Measurements from ENCODE around the gene SLC13A5.
"Not testable (repeated sequence)": the region's sequence is repeated elsewhere in the genome, so short reads cannot be mapped to it uniquely, and the experiment has no call there.

The SLC13A5 gene

DNA sequence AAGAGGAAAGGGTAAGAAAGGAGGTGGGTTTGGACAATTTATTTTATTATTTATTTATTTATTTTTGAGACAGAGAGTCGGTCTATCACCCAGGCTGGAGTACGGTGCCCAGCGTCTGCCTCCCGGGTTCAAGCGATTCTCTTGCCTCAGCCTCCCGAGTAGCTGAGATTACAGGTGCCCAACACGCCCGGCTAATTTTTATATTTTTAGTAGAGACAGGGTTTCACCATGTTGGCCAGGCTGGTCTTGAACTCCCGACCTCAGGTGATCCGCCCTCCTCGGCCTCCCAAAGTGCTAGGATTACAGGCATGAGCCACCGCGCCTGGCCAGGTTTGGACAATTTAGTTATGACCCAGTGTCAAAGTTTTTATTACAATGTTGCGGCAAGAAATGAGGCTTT lies 50.0 kb downstream of the SLC13A5 start:
- not testable (repeated sequence) for DNase-seq (ENCODE audit: low read depth in 2 of 2)

DNA sequence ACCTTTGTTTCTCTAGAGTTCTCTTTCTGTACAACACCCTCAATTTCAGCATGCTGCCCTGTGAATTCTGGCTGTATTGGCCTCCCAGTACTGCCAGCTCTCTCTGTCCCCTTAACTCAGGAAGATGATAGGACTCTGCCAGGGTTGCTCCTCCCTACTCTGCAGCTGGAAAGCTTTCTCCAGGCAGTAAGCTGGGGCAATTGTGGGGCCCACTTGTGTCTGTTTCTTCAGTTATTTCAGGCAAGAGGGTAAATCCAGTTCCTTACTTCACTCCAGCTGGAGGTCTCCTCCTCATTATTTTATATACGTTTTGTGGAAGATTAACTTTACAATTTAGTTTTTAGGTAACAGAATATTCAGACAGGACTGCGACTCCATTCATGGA lies 51.7 kb downstream of the SLC13A5 start:
- no peak for DNase-seq (ENCODE audit: low read depth in 2 of 2)

DNA sequence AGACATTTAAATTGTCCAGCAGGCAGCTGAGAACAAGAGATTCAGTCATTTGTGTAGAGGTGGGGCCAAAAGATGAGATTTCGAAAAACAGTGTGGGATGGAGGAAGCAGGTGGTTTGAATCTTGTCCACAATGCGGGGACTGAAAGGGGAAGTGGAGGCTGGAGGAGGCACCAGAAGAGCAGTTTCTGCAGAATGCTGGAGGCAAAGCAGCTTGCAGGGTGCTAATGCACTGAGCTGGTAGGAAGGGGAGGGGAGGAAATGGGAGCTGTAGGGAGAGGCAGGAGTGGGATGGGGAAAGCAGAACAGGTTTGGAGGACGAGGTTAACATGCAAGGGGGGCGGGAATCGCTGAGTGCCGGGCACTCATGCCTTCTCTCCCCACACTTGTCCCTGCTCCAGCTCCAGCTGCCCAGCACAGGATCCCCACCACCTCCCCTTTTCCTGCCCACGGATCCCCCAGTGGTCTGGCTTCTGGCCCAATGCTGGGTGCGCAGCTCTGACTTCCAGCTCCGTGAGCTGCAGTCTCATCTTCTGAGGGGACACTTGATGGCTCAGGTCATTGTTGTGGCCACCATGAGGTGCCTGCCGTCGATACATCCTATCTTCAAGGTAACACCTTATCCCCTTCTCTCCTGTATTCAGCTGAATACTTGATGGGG lies 52.2 kb downstream of the SLC13A5 start:
- DNase-seq (ENCODE audit: low read depth in 2 of 2): no peak

DNA sequence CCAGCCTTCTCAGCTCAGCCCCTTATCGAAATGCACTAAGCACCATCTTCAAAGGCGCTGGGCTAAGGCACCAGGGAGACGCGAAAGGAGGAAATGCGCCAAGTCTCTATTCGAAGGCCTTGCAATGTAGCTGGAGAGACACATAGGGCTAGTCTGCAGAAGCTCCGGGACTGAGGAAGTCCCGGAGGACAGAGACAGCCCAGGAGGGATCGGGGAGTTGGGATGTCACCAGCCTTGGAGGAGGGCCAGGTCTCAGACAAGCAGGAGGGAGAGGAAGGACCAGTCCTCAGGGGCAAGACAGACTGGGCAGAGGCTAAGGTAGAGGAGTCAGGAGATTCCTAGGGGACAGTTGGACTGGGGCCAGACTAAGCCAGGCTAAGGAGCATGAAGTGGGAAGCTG lies 53.1 kb downstream of the SLC13A5 start:
- no peak for DNase-seq (ENCODE audit: low read depth in 2 of 2)

DNA sequence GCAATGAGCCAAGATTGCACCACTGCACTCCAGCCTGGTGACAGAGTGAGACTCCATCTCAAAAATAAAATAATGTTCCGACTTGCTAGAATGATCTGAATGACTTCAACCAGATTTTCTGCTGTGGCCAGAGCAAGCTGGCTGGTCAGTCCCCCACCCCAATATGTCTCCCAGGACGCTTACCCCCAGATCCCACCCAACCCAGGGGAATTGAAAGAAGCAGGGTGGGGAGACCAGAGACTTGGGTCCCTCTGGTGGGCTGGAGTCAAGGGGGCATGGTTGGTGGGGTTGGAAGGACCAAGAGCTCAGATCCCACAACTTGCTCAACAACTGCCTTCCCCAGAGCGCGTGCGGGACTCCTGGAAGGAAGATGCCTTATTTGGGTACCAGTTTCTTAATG lies 54.8 kb downstream of the SLC13A5 start:
- DNase-seq (ENCODE audit: low read depth in 2 of 2): not testable (repeated sequence)

DNA sequence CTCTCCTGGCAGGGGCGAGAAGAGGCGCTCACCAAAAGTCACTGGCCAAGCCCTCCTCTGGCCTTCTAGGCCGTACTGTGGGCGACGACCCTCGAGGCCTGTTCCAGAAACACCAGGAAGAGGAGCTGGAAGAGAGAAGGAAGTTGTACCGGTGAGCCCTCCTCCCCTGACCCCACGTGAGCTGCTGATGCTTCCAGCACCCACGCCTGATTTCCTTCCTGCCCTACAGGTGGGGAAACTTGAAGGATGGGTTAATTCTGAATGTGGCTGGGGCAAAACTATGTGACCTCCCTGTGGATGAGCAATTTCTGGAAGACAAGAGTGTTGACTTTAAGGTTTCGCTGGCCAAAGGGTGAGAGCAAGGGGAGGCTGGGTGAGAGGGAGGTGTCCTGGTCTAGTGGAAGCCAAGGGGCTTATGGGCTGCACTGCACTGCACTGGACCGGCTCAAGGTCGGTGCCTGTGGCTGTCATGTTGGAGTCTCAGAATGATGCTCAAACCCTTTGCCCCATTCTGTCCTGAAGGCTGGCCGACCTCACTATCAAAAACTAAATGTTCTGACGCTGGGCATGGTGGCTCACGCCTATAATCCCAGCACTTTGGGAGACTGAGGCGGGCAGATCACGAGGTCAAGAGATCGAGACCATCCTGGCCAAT lies 55.4 kb downstream of the SLC13A5 start:
- no peak for DNase-seq (ENCODE audit: low read depth in 2 of 2)

DNA sequence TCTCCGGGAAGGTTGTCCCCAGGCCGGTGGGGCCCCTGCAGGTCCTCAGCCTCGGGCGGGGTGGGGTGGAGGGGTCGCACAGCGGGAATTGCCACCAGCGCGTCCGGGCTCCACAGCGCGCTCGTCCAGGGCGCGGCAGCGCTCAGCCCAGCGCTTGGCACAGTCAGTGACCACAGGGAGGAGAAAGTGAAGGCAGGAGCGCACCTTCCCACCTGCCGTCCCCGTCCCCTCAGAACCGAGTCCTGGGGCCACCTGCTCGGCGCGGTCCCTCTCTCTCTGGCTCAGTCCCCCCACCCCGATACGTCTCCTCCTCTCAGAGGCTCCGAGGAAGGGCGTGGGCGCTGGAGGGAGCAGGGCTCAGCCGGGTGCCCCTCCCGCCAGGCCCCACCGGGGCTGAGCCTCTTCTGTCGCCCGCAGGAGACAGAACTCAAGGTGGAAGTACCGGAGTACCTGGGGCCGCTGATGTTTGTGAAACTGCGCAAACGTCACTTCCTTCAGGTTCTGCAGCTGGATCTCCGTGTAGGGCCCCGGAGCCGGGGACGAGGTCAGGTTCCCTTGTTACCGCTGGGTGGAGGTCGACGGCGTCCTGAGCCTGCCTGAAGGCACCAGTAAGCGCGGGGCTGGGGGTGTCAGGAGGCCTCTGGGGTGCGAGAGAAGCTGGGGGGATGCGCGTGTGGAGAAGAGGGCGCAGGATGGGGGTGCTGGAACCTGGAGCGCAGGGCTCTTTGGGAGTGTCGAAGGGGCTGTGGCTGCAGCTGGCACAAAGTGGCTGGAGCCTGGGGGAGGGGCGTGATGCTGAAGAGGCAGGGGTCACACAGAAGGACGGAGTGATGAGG lies 56.2 kb downstream of the SLC13A5 start:
- peak in 1 of 2 donors; percentile 45 for DNase-seq (ENCODE audit: low read depth in 2 of 2)

DNA sequence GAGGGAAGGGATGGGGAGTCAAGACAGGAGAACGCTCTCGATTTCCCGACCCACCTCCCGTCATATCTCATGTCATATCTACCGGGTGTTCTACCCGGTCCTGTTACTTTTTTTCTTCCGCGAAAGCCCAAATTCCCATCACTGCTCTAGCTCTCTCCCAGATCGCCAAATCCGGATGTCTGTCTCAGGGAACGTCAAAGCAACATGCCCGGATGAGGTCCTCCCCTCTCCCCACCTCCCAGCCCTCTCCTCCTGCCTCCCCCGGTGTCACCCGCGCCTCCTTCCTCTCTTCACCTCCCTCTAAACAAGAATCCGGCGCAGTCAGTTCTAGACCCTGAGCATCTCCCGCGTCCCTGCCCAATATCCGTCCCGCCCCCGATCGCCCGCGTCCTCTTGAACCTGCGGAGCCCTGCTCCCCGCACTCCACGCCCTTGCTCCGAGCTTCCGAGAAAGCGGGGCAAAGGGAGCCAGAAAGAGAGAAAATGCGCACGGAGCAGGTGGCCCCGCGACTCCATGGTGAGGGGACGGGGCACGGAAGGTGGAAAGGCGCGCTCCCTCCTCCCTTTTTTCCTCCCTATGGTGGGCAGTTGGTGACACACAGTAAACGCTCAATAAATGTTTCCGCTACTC lies 57.3 kb downstream of the SLC13A5 start:
- not testable (repeated sequence) for DNase-seq (ENCODE audit: low read depth in 2 of 2)

DNA sequence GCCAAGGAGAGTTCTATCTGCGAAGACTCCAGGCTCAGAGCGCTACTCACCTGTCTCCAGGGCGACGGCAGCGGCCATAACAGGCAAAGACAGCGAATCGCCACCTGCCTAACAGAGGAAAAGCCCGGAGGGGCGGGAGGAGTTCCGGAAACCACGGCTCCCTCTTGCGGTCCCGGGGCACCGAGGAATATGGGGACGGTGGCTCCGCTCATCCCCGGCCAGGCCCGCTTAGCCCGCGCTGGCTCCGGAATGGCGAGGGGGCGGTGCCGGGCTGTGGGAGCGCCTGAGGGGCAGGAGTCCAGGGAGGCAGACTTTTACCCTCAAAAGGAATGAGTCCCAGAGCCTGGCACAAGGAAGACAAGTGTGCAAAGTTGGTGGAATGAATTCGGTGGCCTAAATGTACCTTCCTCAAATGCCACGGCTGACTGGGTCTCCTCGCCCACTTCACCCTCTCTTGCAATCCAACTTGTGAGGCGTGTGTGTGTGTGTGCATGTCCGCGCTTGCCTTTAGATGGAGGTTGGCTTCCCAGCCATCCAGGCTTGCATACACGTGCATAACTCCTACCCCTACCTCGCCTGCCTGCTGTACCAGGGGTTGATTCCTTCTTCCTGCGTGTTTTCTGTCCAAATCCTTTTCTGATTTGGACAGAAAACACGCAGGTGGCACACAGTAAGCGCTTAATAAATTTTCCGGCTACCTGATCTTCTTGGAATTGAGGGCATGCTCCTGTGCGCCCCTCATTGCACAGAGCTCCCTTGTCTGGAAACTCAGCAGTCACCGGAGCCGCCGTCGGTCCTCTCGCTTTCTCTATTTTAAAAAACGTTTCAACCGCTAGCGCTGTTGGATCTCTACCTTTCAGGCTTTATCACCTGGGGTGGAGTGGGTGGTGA lies 58.1 kb downstream of the SLC13A5 start:
- no peak for DNase-seq (ENCODE audit: low read depth in 2 of 2)

DNA sequence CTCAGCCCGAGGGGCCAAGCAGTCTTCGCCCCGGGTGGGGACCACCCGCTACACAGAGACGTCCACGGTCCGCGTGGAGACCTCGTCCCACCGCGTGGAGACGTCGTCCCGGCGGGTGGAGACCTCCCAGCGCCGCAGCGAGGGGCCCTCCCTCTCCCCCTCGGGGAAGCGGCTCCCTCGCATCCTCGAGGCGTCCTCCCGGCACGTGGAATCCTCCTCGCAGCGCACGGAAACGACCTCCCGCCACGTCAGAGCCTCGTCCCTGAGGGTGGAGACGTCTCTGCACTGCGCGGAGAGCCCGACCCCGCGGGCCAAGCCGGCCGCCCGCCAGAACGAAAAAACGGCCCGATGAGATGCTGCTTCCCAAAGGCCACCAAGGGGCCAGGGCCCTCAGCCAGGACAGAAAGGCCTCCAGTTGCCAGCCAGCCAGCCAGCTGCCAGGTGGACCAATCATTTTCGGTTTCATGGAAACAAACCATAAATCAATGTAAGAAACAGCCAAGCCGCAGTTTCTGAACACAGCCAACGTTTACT lies 61.2 kb downstream of the SLC13A5 start:
- no peak for DNase-seq (ENCODE audit: low read depth in 2 of 2)

DNA sequence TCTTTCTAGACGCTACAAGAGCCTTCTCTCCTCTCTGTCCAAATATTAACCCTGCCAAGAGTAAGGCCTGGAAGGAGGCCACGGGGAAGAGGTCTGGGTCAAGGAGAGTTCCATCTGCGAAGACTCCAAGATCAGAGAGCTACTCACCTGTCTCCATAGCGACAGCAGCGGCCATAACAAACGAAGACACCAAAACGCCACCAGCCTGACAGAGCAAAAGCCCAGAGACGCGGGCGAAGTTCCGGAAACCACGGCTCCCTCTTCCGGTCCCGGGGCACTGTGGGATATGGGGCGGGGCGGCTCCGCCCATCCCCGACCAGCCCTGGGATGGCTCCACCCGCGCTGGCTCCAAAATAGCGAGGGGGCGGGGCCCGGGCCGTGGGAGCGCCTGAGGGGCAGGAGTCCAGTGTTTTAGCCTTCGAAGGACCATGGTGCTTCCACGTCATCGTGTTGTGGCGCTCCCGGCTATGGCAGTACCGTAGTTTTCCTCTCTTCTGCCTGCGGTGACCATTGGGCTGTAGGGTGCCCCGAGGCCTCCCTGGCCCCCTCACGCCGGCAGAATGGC lies 61.7 kb downstream of the SLC13A5 start, which contains the start of the genes C17orf100 and MED31:
Gene C17orf100, plus strand, starts transcription at position 409 of the 565 bp plus-strand sequence. Its CDS starts 152 bp downstream, at position 561.
Gene MED31, minus strand, starts transcription at position 252 of the 565 bp plus-strand sequence. Its CDS starts 77 bp downstream, at position 175.
- peak; percentile 90 to 92 for DNase-seq (ENCODE audit: low read depth in 2 of 2)

DNA sequence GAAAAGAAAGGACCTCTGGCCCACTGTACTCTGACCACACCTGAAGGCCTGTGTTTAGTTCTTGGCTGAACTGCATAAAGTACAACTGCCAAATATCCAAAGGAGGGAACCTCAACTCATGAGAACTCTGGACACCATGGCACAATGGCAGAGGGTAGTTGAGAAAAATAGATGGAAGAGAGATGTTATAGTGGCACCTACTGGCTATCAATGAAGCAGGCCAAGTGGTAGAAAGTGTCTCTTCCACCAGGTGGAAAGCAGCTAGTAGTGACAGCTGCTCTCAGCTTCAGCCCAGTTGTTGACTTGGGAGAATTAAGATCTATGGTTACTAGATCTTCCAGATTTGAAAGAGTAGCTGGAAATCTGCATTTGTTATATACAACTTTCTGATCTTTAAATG lies 65.0 kb downstream of the SLC13A5 start:
- no peak for DNase-seq (ENCODE audit: low read depth in 2 of 2)

DNA sequence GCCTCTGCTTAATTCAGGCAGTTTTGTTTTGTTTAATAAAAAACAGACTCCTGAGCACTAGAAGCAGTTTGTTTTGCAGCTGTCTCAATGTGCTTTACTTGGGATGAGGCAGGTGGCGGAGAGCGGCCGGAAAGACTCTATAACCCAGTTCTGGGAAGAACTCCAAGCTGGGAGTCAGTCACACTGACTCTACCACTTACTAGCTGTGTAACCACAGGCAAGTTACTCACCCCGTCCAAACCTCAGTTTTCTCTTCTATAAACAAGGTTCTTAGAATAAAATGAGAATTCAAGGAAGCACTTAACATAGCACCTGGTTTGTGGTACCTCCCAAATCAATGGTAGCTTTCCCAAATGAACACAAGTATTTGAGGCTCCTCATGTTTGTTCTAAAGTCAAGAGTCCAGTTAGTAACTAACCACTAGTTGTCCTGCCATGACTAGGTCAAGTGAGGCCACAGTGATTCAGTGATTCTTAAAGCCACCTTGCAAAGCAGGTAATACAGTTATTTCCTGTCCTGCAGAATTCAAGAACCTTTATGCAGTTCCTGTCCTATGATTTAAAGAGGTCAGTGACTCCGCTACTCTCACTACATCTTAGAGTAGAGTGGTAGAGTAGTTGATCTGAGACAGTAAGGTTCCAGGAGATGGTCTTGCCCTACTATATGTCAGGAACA lies 69.6 kb downstream of the SLC13A5 start:
- no peak for DNase-seq (ENCODE audit: low read depth in 2 of 2)

DNA sequence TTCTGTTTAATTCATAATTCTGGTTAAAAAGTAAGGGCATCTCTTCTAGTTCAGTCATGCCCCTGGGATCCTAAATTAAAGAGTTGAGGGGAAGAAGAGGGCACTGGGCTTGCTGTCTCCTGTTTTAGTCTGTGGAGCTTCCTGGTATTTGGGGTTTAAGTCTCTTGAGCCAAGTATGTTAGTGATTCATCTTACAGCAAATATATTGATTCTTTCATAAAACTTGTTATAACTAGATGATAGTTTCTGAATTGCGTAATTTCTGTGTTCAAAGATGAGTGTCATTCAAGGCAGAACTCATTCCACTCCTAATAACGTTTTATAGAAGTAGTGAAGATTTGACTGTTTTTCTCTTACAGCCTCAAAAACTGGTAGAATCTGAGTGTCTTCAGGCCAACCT lies 70.6 kb downstream of the SLC13A5 start:
- DNase-seq (ENCODE audit: low read depth in 2 of 2): no peak

DNA sequence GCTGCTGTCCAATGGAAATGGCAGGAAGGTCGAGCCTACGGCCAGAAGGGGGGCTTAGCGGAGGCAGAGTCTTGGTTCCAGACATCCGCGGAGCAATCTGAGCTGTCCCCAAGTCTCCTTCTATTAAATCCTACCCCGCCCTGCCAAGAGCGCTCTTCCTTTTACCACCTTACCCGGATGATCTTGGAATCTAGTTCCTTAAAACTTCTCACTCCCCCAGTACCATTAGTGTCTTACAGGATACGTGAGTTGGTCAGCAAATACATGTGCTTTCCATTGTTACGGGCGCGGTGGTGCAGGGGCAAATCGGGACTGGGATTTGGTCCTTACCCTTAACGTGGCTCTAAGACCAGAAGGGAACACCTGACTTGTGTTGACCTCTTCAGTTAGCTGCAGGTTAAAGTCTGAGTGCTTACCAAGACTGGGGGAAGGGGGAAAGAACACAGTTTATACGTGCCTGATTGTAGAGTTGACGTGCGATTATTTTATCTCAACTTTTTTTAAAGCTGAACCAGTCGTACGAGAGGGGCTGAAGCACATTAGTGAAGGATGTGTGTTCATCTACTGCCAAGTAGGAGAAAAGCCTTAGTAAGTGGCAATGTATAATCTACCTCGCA lies 71.8 kb downstream of the SLC13A5 start:
- DNase-seq (ENCODE audit: low read depth in 2 of 2): no peak

DNA sequence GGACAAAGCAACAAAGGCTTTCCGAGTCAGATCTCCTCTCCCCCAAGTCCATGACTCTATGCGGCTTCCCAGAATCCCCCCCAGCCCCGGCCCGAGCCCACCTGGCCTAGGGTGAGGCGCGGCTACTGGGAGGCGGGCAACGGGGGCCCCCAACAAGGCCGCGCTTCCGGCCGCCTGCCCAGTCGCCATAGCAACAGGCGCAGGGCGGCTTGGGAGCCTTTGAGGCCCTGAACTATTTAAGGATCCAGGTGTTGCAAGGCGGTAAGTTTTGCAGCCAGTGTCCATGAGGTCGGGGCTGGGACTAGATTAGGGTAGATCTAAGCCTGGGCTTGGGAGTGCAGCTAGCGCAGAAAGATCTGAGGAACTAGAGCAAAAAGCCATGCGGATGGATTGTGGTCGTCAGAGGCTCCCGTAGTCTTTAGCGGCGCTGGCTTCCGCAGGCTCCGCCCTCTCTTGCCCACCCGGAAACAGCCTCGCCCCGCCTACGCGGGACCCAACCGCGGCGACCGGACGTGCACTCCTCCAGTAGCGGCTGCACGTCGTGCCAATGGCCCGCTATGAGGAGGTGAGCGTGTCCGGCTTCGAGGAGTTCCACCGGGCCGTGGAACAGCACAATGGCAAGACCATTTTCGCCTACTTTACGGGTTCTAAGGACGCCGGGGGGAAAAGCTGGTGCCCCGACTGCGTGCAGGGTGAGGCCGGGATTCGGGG lies 72.5 kb downstream of the SLC13A5 start, which contains the start of the genes KIAA0753 and TXNDC17:
Gene KIAA0753, minus strand, starts transcription at position 176 of the 711 bp plus-strand sequence. CDS start 5,608 bp downstream, outside the sequence.
Gene TXNDC17, plus strand, starts transcription at position 525 of the 711 bp plus-strand sequence. Its CDS starts 23 bp downstream, at position 548.
- DNase-seq (ENCODE audit: low read depth in 2 of 2): peak; percentile 87 to 95

DNA sequence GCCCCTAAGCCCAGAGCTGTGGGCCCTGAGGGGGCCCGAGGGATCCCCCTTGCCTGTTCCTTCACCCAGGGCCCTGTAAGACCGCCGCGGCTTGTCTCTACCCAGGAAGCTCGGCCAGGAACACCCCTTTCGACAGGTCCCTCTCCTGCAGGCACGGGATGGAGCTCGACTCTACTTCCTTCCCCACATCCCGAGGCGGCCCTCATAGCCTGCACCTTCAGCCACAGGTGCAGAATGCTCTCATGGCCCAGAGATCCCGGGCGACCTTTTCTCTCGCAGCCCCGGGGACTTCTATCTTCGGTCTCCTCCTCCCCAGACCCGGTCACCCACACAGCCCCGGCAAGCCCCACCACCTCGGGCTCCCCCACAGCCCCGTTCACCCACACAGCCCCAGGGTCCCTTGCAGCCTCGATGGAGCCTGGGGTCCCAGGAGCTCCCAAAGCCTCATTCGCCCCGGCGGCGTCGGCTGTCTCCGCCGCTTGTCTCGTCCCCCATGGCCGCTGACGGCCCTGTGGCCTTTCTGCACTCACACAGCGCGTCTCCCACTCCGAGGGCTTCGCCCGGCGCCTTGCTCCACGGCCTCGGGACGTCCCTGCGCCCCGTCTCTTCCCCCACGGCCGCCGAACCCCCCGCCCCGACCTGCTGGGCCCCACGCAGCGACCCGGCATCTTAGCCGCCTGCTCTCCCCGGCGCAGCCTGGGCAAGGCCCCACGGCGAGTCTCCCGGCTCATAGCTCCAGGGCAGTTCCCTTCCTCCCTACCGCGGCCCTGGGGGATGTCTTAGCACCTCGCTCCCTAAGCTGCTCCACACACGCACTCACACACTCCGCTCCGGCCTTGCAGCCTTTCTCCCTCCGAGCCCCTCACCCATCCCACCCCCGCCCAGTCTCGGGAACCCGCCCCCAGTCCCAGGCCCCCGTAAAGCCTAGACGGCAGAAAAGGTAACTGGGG lies 73.3 kb downstream of the SLC13A5 start:
- no peak for DNase-seq (ENCODE audit: low read depth in 2 of 2)
